ENCODE data around the gene PLCB1.

PLCB1 gene

GRCh38 chr20:8602389-8603116 lies 470.5 kb downstream of the PLCB1 start:
- peak; percentile 45 for DNase-seq (ENCODE audit: low spot score)
- no peak for TF ChIP-seq CTCF (IDR thresholded peaks at IDR 0.05; ENCODE audit: extremely low read depth, missing control alignments)

- TF ChIP-seq CTCF (IDR thresholded peaks at IDR 0.05; ENCODE audit: extremely low read depth, missing control alignments), result no peak
- DNase-seq (ENCODE audit: low spot score), result no peak
Measured at GRCh38 chr20:8608470-8608869, 476.4 kb downstream of the PLCB1 start.

GRCh38 chr20:8616792-8617191 lies 484.7 kb downstream of the PLCB1 start:
- no peak for TF ChIP-seq CTCF (IDR thresholded peaks at IDR 0.05; ENCODE audit: extremely low read depth, missing control alignments)
- no peak for DNase-seq (ENCODE audit: low spot score)

GRCh38 chr20:8621001-8621400 lies 488.9 kb downstream of the PLCB1 start:
- TF ChIP-seq CTCF (IDR thresholded peaks at IDR 0.05; ENCODE audit: extremely low read depth, missing control alignments), result no peak
- no peak for DNase-seq (ENCODE audit: low spot score)

GRCh38 chr20:8624046-8624445 lies 492.0 kb downstream of the PLCB1 start:
- TF ChIP-seq CTCF (IDR thresholded peaks at IDR 0.05; ENCODE audit: extremely low read depth, missing control alignments), result no peak
- no peak for DNase-seq (ENCODE audit: low spot score)

- no peak for DNase-seq (ENCODE audit: low spot score)
- no peak for TF ChIP-seq CTCF (IDR thresholded peaks at IDR 0.05; ENCODE audit: extremely low read depth, missing control alignments)
Measured at GRCh38 chr20:8624616-8625015, 492.6 kb downstream of the PLCB1 start.

- no peak for DNase-seq (ENCODE audit: low spot score)
- TF ChIP-seq CTCF (IDR thresholded peaks at IDR 0.05; ENCODE audit: extremely low read depth, missing control alignments), result no peak
Measured at GRCh38 chr20:8627340-8628004, 495.4 kb downstream of the PLCB1 start.

All from GM20000 (cell line).